ENCODE data around the gene KCNH2.

The KCNH2 gene

GRCh38 chr7:151015967-151016366 is 37.8 kb upstream of the KCNH2 start:
- no peak overlapping the region for H3K27ac ChIP-seq
- TF ChIP-seq, protein P1, sequence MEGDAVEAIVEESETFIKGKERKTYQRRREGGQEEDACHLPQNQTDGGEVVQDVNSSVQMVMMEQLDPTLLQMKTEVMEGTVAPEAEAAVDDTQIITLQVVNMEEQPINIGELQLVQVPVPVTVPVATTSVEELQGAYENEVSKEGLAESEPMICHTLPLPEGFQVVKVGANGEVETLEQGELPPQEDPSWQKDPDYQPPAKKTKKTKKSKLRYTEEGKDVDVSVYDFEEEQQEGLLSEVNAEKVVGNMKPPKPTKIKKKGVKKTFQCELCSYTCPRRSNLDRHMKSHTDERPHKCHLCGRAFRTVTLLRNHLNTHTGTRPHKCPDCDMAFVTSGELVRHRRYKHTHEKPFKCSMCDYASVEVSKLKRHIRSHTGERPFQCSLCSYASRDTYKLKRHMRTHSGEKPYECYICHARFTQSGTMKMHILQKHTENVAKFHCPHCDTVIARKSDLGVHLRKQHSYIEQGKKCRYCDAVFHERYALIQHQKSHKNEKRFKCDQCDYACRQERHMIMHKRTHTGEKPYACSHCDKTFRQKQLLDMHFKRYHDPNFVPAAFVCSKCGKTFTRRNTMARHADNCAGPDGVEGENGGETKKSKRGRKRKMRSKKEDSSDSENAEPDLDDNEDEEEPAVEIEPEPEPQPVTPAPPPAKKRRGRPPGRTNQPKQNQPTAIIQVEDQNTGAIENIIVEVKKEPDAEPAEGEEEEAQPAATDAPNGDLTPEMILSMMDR (IDR thresholded peaks at IDR 0.05): no peak
- TF ChIP-seq ZFX (IDR thresholded peaks at IDR 0.05; ENCODE audit: borderline replicate concordance): no peak

DNA sequence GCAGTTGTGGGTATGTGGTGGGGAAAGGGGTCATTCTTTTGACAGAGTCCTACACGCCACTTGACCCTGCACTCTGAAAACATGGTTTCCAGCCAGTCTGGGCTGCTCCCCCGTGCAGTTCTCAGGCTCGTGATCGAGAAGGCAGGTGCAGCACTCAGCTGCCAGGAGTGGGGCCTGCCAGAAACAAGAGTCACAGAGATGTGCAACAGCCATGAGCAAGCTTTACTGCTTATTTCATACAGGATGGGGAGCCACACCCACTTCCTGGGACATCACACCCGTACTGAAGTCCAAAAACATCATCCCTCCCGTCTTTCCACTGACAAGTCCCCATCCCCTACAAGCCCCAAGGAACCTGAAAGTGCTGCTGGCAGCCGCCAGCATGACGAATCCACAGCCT is 36.8 kb upstream of the KCNH2 start:
- TF ChIP-seq ZFX (IDR thresholded peaks at IDR 0.05; ENCODE audit: borderline replicate concordance): no peak
- TF ChIP-seq, protein P1 (IDR thresholded peaks at IDR 0.05): no peak

GRCh38 chr7:151013733-151014497 is 35.8 kb upstream of the KCNH2 start:
- no peak overlapping the region for H3K27ac ChIP-seq
- TF ChIP-seq ZFX (IDR thresholded peaks at IDR 0.05; ENCODE audit: borderline replicate concordance): no peak
- TF ChIP-seq, protein P1 (IDR thresholded peaks at IDR 0.05): no peak

More for the DNA sequence above, 36.8 kb upstream of the KCNH2 start:
- no peak overlapping the region for H3K27ac ChIP-seq

GRCh38 chr7:151013356-151013732 is 35.2 kb upstream of the KCNH2 start:
- TF ChIP-seq, protein P1 (IDR thresholded peaks at IDR 0.05): no peak
- no peak for TF ChIP-seq ZFX (IDR thresholded peaks at IDR 0.05; ENCODE audit: borderline replicate concordance)
- no peak overlapping the region for H3K27ac ChIP-seq

- H3K27ac ChIP-seq: peak overlapping the region; percentile 19
Measured at GRCh38 chr7:151012911-151013347, 34.8 kb upstream of the KCNH2 start.

GRCh38 chr7:151012031-151012692 is 34.0 kb upstream of the KCNH2 start:
- peak overlapping the region; percentile 19 for H3K27ac ChIP-seq
- TF ChIP-seq ZFX (IDR thresholded peaks at IDR 0.05; ENCODE audit: borderline replicate concordance): no peak
- TF ChIP-seq, protein P1 (IDR thresholded peaks at IDR 0.05): no peak

More at GRCh38 chr7:151012911-151013347, 34.8 kb upstream of the KCNH2 start:
- TF ChIP-seq, protein P1 (IDR thresholded peaks at IDR 0.05): peak; percentile 57
- no peak for TF ChIP-seq ZFX (IDR thresholded peaks at IDR 0.05; ENCODE audit: borderline replicate concordance)

DNA sequence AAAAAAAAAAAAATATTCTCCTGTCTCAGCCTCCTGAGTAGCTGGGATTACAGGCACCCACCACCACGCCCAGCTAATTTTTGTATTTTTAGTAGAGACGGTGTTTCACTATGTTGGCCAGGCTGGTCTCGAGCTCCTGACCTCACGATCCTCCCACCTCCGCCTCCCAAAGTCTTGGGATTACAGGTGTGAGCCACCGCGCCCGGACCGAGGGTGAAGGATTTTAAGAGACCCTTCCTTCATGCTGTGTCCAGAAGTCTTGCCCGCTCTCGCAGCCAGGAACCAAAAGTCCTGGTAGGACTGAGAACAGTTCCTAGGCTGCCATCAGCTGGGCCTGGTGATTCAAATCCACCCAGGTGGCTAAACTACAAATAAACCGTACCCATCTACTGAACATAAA is 33.5 kb upstream of the KCNH2 start:
- peak overlapping the region; percentile 19; the same call in 1 of the 2 replicates for H3K27ac ChIP-seq
